Stimulated activated CD8-positive, alpha-beta memory T cell treated with anti-CD3 and anti-CD28 coated beads, Interleukin-4, amount 100 ng/mL, for 4 hours (primary cell): ENCODE data around the gene SPINK9.
"Not testable (repeated sequence)": the region's sequence is repeated elsewhere in the genome, so short reads cannot be mapped to it uniquely, and the experiment has no call there.

Experiments used
- DNase-seq, 2 donors: peaks; one replicate each; pipeline ENCODE4 v3.0.0-alpha.2; 2020; ENCODE audit warnings: low read depth in 2 of 2, low spot score in 1 of 2

The SPINK9 gene

GRCh38 chr5:148335259-148335658, at the start of gene SPINK9:
SPINK9 (plus strand) TSS chr5:148335559; CDS start chr5:148335614, 55 bp downstream.
- no peak for DNase-seq

GRCh38 chr5:148290271-148291195, 44.8 kb upstream of the SPINK9 start:
- DNase-seq: no peak

- no peak for DNase-seq
Observed at GRCh38 chr5:148297731-148298130, 37.6 kb upstream of the SPINK9 start.

- no peak for DNase-seq
Observed at GRCh38 chr5:148306446-148306845, 28.9 kb upstream of the SPINK9 start.

GRCh38 chr5:148309019-148309418, 26.3 kb upstream of the SPINK9 start:
- DNase-seq: no peak

- no peak for DNase-seq
Observed at GRCh38 chr5:148309746-148310145, 25.6 kb upstream of the SPINK9 start.

- DNase-seq: no peak
Observed at GRCh38 chr5:148311484-148311883, 23.9 kb upstream of the SPINK9 start.

GRCh38 chr5:148312153-148312552, 23.2 kb upstream of the SPINK9 start, which contains the start of gene SPINK7:
SPINK7 (plus strand) TSS chr5:148312423; CDS start chr5:148312484, 61 bp downstream.
- DNase-seq: no peak

GRCh38 chr5:148314187-148314586, 21.2 kb upstream of the SPINK9 start:
- DNase-seq: no peak

GRCh38 chr5:148314731-148315130, 20.6 kb upstream of the SPINK9 start:
- DNase-seq: no peak

- DNase-seq: not testable (repeated sequence)
Observed at GRCh38 chr5:148320011-148320963, 15.1 kb upstream of the SPINK9 start.

GRCh38 chr5:148333262-148333849, 2.0 kb upstream of the SPINK9 start:
- DNase-seq: no peak

- no peak for DNase-seq
Observed at GRCh38 chr5:148336704-148337435, 1.5 kb downstream of the SPINK9 start.

- DNase-seq: no peak
Observed at GRCh38 chr5:148342371-148343045, 7.1 kb downstream of the SPINK9 start.

GRCh38 chr5:148343046-148343407, 7.7 kb downstream of the SPINK9 start:
- DNase-seq: no peak

- no peak for DNase-seq
Observed at GRCh38 chr5:148343603-148344487, 8.5 kb downstream of the SPINK9 start.

GRCh38 chr5:148347706-148348105, 12.3 kb downstream of the SPINK9 start:
- no peak for DNase-seq

- no peak for DNase-seq
Observed at GRCh38 chr5:148352696-148353095, 17.3 kb downstream of the SPINK9 start.

- DNase-seq: no peak
Observed at GRCh38 chr5:148353634-148354033, 18.3 kb downstream of the SPINK9 start.
